HG03521 (cell line): ENCODE measurements around the gene TNFRSF25.
"Not testable (repeated sequence)": the region's sequence is repeated elsewhere in the genome, so short reads cannot be mapped to it uniquely, and the experiment has no call there.

ENCODE experiments used
- ATAC-seq: cut with Tn5 transposase; IDR thresholded peaks from one replicate; pipeline ENCODE4 v1.9.1; 2021; ENCODE audit warnings: mild to moderate bottlenecking, moderate library complexity; ENCODE audit not compliant: unreplicated experiment

Gene TNFRSF25

GRCh38 chr1:6502000-6502891 is 36.3 kb upstream of the TNFRSF25 start:
- ATAC-seq, result no peak

- no peak for ATAC-seq
Observed at GRCh38 chr1:6501279-6501813, 35.4 kb upstream of the TNFRSF25 start.

- no peak for ATAC-seq
Observed at GRCh38 chr1:6500544-6501278, 34.7 kb upstream of the TNFRSF25 start.

GRCh38 chr1:6499296-6499695 is 33.3 kb upstream of the TNFRSF25 start:
- no peak for ATAC-seq

- ATAC-seq, result no peak
Observed at GRCh38 chr1:6498576-6499111, 32.7 kb upstream of the TNFRSF25 start.

- ATAC-seq, result no peak
Observed at GRCh38 chr1:6497867-6498575, 32.0 kb upstream of the TNFRSF25 start.

GRCh38 chr1:6497215-6497866 is 31.4 kb upstream of the TNFRSF25 start:
- ATAC-seq, result no peak

- ATAC-seq, result no peak
Observed at GRCh38 chr1:6496890-6497214, 30.9 kb upstream of the TNFRSF25 start.

- ATAC-seq, result no peak
Observed at GRCh38 chr1:6496365-6496721, 30.4 kb upstream of the TNFRSF25 start.

- ATAC-seq, result no peak
Observed at GRCh38 chr1:6495540-6496364, 29.8 kb upstream of the TNFRSF25 start.

- ATAC-seq, result no peak
Observed at GRCh38 chr1:6495041-6495441, 29.1 kb upstream of the TNFRSF25 start.

- no peak for ATAC-seq
Observed at GRCh38 chr1:6494627-6495026, 28.7 kb upstream of the TNFRSF25 start.

GRCh38 chr1:6493834-6494223 is 27.9 kb upstream of the TNFRSF25 start:
- ATAC-seq, result not testable (repeated sequence)

GRCh38 chr1:6491966-6492365 is 26.0 kb upstream of the TNFRSF25 start:
- no peak for ATAC-seq

- ATAC-seq, result no peak
Observed at GRCh38 chr1:6491480-6491962, 25.5 kb upstream of the TNFRSF25 start, which contains the start of gene PLEKHG5. PLEKHG5 (minus strand) TSS chr1:6491667; CDS start chr1:6477571, 14,096 bp downstream.

GRCh38 chr1:6491081-6491449 is 25.1 kb upstream of the TNFRSF25 start:
- ATAC-seq, result no peak

GRCh38 chr1:6490181-6491080 is 24.5 kb upstream of the TNFRSF25 start:
- ATAC-seq, result peak; percentile 40

- peak; percentile 50 for ATAC-seq
Observed at GRCh38 chr1:6489799-6490180, 23.8 kb upstream of the TNFRSF25 start.

GRCh38 chr1:6489383-6489765 is 23.4 kb upstream of the TNFRSF25 start:
- ATAC-seq, result no peak
